GM12801 (cell line): ENCODE results near the gene MCUR1.

Source experiments
- TF ChIP-seq, protein P1 (sequence below): IDR thresholded peaks from one replicate; pipeline ENCODE4 v1.5.1; 2011; ENCODE audit warnings: control low read depth; ENCODE audit not compliant: insufficient read length; ENCODE audit errors: extremely low read depth

Gene MCUR1, protein sequence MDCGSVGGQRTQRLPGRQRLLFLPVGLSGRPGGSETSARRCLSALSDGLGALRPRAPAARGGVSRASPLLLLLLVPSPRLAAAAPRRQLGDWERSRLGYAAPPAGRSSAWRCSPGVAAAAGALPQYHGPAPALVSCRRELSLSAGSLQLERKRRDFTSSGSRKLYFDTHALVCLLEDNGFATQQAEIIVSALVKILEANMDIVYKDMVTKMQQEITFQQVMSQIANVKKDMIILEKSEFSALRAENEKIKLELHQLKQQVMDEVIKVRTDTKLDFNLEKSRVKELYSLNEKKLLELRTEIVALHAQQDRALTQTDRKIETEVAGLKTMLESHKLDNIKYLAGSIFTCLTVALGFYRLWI

DNA sequence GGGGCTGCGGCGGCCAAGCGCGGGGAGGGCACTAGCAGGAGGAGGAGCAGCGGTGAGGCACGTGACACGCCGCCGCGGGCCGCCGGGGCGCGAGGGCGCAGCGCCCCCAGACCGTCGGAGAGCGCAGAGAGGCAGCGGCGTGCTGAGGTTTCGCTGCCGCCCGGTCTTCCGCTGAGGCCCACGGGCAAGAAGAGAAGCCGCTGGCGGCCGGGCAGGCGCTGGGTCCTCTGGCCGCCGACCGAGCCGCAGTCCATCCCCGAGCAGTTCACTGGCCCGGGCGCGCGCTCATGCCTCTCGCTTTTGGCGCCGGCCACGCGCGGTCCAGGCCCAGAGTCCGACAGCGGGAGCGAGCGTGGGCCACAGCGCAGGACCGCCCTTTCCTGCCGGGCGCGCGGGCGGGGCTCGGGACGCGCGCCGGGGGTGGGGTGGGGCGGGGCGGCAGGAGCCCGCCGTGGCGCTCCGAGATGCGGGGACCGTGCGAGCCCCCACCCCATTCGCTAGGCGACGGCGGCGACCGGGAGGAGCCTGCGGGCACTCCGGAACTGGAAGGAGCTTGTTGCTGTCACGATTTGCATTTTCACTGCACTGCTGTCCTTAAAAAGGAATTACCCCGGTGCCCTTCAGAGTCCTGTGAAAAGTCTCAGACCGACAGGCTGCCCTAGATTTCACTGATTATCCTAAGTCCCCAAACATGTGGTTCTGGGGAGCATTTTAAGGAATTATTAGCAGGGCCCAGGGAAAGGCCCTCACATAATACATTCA is at the start of gene MCUR1:
Gene MCUR1, minus strand, starts transcription at position 382 of the 762 bp plus-strand sequence. Its CDS starts 128 bp downstream, at position 254.
- TF ChIP-seq, protein P1, sequence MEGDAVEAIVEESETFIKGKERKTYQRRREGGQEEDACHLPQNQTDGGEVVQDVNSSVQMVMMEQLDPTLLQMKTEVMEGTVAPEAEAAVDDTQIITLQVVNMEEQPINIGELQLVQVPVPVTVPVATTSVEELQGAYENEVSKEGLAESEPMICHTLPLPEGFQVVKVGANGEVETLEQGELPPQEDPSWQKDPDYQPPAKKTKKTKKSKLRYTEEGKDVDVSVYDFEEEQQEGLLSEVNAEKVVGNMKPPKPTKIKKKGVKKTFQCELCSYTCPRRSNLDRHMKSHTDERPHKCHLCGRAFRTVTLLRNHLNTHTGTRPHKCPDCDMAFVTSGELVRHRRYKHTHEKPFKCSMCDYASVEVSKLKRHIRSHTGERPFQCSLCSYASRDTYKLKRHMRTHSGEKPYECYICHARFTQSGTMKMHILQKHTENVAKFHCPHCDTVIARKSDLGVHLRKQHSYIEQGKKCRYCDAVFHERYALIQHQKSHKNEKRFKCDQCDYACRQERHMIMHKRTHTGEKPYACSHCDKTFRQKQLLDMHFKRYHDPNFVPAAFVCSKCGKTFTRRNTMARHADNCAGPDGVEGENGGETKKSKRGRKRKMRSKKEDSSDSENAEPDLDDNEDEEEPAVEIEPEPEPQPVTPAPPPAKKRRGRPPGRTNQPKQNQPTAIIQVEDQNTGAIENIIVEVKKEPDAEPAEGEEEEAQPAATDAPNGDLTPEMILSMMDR: no peak

DNA sequence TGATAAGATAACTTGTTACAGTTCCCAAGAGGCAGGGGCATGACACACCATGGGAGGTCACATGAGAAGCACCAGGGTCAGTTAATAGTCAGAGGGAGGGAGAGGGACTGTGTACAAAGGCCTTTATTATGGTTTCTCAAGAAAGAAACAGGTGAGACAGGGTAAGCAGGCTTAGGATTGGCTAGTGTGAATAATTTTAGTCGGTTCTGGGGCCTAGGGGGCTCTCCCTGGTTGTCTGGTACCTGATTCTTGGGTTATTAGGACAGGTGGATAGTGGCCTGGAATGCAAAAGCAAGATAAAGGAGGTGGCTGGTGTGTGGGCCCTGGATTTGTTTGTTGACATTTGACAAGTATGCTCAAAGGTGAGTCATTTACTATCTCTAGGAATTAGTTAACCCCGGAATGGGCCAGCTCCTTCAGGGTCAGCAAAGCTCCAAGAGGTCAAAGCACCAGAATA is 49.4 kb upstream of the MCUR1 start:
- TF ChIP-seq, protein P1: no peak

DNA sequence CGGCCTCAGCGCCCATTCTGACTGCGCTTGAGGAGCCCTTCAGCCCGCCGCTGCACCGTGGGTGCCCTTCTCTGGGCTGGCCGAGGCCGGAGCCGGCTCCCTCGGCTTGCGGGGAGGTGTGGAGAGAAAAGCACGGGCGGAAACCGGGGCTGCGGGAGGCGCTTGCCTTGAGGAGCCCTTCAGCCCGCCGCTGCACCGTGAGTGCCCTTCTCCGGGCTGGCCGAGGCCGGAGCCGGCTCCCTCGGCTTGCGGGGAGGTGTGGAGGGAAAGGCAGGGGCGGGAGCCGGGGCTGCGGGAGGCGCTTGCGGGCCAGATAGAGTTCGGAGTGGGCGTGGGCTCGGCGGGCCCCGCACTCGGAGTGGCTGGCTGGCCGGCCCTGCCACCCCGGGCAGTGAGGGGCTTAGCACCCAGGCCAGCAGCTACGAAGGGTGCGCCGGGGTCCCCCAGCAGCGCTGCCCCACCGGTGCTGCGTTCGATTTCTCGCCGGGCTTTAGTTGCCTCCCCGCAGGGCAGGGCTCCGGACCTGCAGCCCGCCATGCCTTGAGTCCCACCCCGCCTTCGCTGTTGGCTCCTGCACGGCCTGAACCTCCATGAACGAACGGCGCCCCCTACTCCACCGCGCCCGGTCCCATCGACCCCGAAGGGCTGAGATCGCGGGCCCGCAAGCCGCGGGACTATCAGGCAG is 45.7 kb upstream of the MCUR1 start:
- TF ChIP-seq, protein P1: no peak

DNA sequence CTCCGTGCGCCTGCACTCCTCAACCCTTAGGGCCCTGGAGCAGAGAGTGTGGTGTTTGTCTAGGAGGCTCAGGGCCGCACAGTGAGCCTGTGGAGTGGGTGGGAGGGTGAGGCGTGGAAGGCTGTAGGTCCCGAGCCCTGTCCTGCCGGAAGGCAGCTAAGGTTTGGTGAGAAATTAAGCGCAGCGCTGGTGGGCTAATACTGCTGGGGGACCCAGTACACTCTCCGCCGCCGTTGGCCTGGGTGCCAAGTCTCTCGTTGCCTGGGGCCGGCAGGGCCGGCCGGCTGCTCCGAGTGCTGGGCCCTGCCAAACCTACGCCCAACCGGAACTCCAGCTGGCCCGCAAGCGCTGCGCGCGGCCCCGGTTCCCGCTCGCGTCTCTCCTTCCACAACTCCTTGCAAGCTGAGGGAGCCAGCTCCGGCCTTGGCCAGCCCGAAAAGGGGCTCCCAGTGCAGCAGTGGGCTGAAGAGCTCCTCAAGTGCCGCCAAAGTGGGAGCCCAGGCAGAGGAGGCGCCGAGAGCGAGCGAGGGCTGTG is 40.4 kb upstream of the MCUR1 start:
- TF ChIP-seq, protein P1: no peak

DNA sequence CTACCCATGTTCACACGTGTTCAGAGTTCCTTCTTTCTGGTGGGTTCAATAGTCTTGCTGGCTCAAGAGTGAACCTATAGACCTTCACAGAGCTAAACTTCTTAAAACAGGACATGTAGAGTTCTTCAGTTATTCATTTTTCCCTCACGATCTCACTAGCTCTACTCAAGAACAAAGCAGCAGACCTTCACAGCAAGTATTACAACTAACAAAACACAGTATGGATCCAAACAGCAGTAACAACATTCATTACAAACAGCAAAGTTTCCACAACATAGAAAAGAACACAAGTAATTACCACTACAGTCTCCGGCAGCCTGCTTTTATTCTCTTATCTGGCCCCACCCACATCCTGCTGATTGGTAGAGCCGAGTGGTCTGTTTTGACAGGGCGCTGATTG is 39.5 kb upstream of the MCUR1 start:
- TF ChIP-seq, protein P1: no peak

DNA sequence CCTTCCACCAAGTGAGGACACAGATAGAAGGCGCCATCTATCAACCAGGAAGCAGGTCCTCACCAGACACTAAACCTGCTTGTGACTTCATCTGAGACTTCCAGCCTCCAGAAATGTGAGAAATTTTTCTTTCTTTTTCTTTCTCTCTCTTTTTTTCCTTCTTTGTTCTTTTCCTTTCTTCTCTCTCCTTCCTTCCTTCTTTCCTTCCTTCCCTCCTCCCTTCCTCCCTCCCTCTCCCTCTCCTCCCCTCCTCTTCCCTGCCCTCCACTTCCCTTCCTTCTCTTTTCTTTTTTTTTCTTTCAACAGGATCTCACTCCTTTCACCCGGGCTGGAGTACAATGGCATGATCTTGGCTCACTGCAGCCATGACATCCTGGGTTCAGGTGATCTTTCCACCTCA is 37.4 kb upstream of the MCUR1 start:
- TF ChIP-seq, protein P1: no peak

DNA sequence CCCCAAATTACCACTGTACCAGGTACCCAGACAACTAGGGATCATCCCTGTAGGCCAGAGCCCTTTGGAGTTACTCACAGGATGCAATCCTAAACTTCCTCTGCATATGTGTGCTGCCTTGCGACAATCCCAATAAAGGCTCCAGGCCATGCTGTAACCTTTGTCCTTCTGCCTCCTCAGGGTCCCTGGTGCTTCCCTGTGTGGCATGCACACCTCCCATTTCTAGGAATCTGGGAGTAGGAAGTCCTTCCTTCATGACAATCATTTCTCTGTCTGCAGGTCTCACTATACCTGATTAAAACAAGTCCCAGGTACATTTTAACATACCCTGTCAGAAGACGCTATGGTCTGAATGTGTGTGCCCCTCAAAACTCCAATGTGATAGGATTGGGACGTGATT is 37.0 kb upstream of the MCUR1 start:
- TF ChIP-seq, protein P1: no peak
